Measurements from ENCODE around the gene ITGB4.

ITGB4 gene

DNA sequence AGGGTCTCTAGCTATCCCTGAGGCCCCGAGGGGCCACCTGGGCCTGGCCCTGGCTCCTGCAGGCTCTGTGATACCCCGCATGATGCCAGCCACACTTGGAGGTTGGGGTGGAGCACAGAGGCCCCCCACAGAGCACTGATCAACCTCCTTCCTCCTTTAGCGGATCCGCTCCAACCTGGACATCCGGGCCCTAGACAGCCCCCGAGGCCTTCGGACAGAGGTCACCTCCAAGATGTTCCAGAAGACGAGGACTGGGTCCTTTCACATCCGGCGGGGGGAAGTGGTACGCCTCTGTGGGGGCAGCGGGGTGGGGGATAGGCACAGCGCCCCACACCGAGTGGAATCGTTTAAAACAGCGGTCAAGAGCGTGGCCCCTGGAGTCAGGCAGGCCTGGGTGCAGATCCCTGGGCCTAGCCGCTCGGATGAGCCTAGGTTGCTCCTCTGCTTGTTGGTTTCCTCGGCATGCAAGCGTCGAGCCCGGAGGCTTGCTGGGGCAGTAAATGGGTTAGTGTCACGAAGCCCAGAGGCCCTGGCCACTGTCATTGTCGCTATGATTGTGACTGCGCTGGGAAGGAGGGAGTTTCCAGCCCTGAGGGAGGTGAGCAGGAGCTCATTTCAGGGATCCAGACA is 9.9 kb downstream of the ITGB4 start:
- H3K4me3 Mint-ChIP-seq, result no peak overlapping the region
- H3K36me3 Mint-ChIP-seq (ENCODE audit: low read depth), result no peaks in the 10 kb centered on the region
- H3K27me3 Mint-ChIP-seq, result peaks cover 6% of the 10 kb centered on the region
- H3K27ac Mint-ChIP-seq, result no peak overlapping the region
- intact Hi-C loops (cut with micrococcal nuclease), result no loop called here
- no peaks in the 10 kb centered on the region for H3K4me1 Mint-ChIP-seq (ENCODE audit: low read depth)
- no peaks in the 10 kb centered on the region for H3K9me3 Mint-ChIP-seq

DNA sequence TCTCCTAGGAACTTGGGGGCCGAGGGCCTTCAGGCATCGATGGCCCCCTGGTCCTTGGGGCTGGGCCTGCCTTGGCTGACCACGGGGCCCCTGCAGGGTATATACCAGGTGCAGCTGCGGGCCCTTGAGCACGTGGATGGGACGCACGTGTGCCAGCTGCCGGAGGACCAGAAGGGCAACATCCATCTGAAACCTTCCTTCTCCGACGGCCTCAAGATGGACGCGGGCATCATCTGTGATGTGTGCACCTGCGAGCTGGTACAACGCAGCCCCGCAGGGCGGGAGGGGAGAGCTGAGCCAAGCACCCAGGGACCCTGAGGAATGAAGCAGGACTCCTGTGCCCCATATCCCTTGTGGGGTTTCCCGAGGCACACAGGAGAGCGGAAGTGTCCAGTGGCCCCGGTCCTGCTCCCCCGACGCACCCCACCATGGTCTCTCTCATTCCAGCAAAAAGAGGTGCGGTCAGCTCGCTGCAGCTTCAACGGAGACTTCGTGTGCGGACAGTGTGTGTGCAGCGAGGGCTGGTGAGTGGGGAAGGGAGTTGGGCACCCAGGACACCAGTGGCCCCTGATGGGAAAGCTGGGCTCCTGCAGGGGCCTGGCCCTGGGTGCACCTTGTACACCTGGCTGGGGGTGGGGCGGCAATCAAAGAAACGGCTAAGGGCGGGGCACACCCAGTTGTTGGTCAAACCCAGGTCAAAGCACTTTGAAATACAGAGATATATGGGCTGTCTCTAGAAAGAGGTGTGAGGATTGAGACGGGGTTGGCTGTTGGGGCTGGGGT is 10.6 kb downstream of the ITGB4 start:
- intact Hi-C loops (cut with micrococcal nuclease), result no loop called here
- H3K9me3 Mint-ChIP-seq, result no peaks in the 10 kb centered on the region
- no peaks in the 10 kb centered on the region for H3K4me1 Mint-ChIP-seq (ENCODE audit: low read depth)
- H3K27me3 Mint-ChIP-seq, result peaks cover 7% of the 10 kb centered on the region
- H3K36me3 Mint-ChIP-seq (ENCODE audit: low read depth), result no peaks in the 10 kb centered on the region
- no peak overlapping the region for H3K27ac Mint-ChIP-seq
- H3K4me3 Mint-ChIP-seq, result no peak overlapping the region

DNA sequence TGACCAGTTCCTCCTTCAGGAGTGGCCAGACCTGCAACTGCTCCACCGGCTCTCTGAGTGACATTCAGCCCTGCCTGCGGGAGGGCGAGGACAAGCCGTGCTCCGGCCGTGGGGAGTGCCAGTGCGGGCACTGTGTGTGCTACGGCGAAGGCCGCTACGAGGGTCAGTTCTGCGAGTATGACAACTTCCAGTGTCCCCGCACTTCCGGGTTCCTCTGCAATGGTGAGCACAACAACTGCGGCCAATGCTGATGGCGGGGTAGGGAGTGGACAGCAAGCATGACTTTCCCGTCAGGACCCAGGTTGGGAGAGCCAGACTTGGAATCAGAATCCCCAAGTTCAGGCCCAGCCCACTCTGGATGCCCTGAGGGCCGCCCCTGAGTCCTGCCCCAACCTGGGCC is 12.2 kb downstream of the ITGB4 start:
- Mint-ChIP-seq H3K36me3 (ENCODE audit: low read depth) (no peaks in the 10 kb centered on the region), H3K4me3 (no peak overlapping the region), H3K27me3 (peaks cover 6% of the 10 kb centered on the region), H3K27ac (no peak overlapping the region), H3K9me3 (no peaks in the 10 kb centered on the region), H3K4me1 (ENCODE audit: low read depth) (peaks cover 10% of the 10 kb centered on the region)
- intact Hi-C loops (cut with micrococcal nuclease), result no loop called here

GRCh38 chr17:75734674-75735294 is 13.5 kb downstream of the ITGB4 start:
- H3K36me3 Mint-ChIP-seq (ENCODE audit: low read depth), result no peaks in the 10 kb centered on the region
- intact Hi-C loops (cut with micrococcal nuclease), result no loop called here
- peaks cover 6% of the 10 kb centered on the region for H3K27me3 Mint-ChIP-seq
- H3K9me3 Mint-ChIP-seq, result no peaks in the 10 kb centered on the region
- no peak overlapping the region for H3K27ac Mint-ChIP-seq
- H3K4me3 Mint-ChIP-seq, result no peak overlapping the region
- peaks cover 14% of the 10 kb centered on the region for H3K4me1 Mint-ChIP-seq (ENCODE audit: low read depth)

- Mint-ChIP-seq H3K27ac (peak overlapping the region; percentile 4), H3K4me1 (ENCODE audit: low read depth) (peaks cover 14% of the 10 kb centered on the region), H3K4me3 (no peak overlapping the region), H3K36me3 (ENCODE audit: low read depth) (no peaks in the 10 kb centered on the region), H3K27me3 (peaks cover 6% of the 10 kb centered on the region), H3K9me3 (no peaks in the 10 kb centered on the region)
- intact Hi-C loops (cut with micrococcal nuclease), result no loop called here
Observed at GRCh38 chr17:75736173-75736835, 15.0 kb downstream of the ITGB4 start.

GRCh38 chr17:75737133-75737962 is 16.1 kb downstream of the ITGB4 start:
- intact Hi-C loops (cut with micrococcal nuclease), result no loop called here
- no peaks in the 10 kb centered on the region for H3K36me3 Mint-ChIP-seq (ENCODE audit: low read depth)
- no peak overlapping the region for H3K4me3 Mint-ChIP-seq
- peaks cover 3% of the 10 kb centered on the region for H3K27me3 Mint-ChIP-seq
- H3K27ac Mint-ChIP-seq, result peak overlapping the region; percentile 68
- no peaks in the 10 kb centered on the region for H3K9me3 Mint-ChIP-seq
- peaks cover 14% of the 10 kb centered on the region for H3K4me1 Mint-ChIP-seq (ENCODE audit: low read depth)

- Mint-ChIP-seq H3K9me3 (no peaks in the 10 kb centered on the region), H3K4me1 (ENCODE audit: low read depth) (peaks cover 14% of the 10 kb centered on the region), H3K27me3 (peaks cover 2% of the 10 kb centered on the region), H3K4me3 (peak overlapping the region; percentile 14), H3K36me3 (ENCODE audit: low read depth) (no peaks in the 10 kb centered on the region), H3K27ac (peak overlapping the region; percentile 68)
- intact Hi-C loops (cut with micrococcal nuclease), result no loop called here
Observed at GRCh38 chr17:75738218-75738802, 17.1 kb downstream of the ITGB4 start.

- Mint-ChIP-seq H3K27ac (no peak overlapping the region), H3K9me3 (no peaks in the 10 kb centered on the region), H3K36me3 (ENCODE audit: low read depth) (no peaks in the 10 kb centered on the region), H3K27me3 (peaks cover 2% of the 10 kb centered on the region), H3K4me1 (ENCODE audit: low read depth) (peaks cover 14% of the 10 kb centered on the region), H3K4me3 (no peak overlapping the region)
- intact Hi-C loops (cut with micrococcal nuclease), result no loop called here
Observed at GRCh38 chr17:75739174-75739573, 17.9 kb downstream of the ITGB4 start.

DNA sequence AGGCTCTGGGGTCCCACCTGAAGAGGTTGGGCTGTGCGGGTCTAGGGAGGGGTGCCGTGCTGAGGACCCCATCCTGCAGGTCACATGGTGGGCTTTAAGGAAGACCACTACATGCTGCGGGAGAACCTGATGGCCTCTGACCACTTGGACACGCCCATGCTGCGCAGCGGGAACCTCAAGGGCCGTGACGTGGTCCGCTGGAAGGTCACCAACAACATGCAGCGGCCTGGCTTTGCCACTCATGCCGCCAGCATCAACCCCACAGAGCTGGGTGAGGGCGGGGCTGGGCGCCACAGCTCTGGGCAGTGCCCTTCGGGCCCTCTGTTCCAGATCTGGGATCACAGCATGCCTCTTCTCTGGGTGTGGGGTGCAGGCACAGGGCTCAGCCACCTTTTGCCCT is 18.5 kb downstream of the ITGB4 start:
- intact Hi-C loops (cut with micrococcal nuclease), result no loop called here
- no peak overlapping the region for H3K27ac Mint-ChIP-seq
- peaks cover 14% of the 10 kb centered on the region for H3K4me1 Mint-ChIP-seq (ENCODE audit: low read depth)
- H3K27me3 Mint-ChIP-seq, result peaks cover 2% of the 10 kb centered on the region
- no peaks in the 10 kb centered on the region for H3K9me3 Mint-ChIP-seq
- H3K36me3 Mint-ChIP-seq (ENCODE audit: low read depth), result no peaks in the 10 kb centered on the region
- H3K4me3 Mint-ChIP-seq, result no peak overlapping the region

DNA sequence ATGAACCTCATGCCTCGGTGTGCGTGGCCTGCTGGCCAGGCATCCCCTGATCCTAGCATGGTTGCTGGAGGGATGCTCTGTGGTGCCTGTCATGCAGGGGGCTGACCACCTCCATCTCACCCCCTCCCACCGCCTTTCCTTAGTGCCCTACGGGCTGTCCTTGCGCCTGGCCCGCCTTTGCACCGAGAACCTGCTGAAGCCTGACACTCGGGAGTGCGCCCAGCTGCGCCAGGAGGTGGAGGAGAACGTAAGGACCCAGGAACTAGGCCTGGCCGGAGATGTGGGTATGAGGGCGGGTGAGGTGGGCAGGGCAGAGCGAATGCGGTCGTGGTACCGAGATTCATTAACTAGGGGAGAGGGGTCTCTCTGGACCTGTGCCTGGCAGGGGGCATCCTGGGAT is 19.0 kb downstream of the ITGB4 start:
- Mint-ChIP-seq H3K27ac (no peak overlapping the region), H3K4me1 (ENCODE audit: low read depth) (peaks cover 14% of the 10 kb centered on the region), H3K36me3 (ENCODE audit: low read depth) (no peaks in the 10 kb centered on the region), H3K4me3 (no peak overlapping the region), H3K9me3 (no peaks in the 10 kb centered on the region), H3K27me3 (peaks cover 2% of the 10 kb centered on the region)
- intact Hi-C loops (cut with micrococcal nuclease), result no loop called here

DNA sequence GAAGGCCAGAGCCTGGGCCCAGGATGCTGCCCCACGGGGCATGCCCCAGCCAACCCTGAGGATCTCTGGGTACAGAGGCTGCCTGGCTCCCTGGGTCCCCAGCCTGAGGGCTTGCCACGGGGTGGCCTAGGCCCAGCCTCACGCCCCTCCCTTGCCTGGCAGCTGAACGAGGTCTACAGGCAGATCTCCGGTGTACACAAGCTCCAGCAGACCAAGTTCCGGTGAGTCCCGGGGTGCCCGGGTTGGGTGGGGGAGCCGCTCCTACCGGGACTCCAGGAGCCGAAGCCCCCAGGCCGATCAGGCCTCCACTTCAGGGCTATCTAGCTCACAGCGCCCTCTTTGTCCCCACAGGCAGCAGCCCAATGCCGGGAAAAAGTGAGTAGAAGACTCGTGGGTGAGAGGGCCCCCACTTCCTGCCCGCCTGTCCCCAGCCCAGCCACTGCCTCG is 19.4 kb downstream of the ITGB4 start:
- Mint-ChIP-seq H3K36me3 (ENCODE audit: low read depth) (no peaks in the 10 kb centered on the region), H3K4me1 (ENCODE audit: low read depth) (peaks cover 14% of the 10 kb centered on the region), H3K9me3 (no peaks in the 10 kb centered on the region), H3K27ac (no peak overlapping the region), H3K27me3 (peaks cover 2% of the 10 kb centered on the region), H3K4me3 (no peak overlapping the region)
- intact Hi-C loops (cut with micrococcal nuclease), result no loop called here

- H3K9me3 Mint-ChIP-seq, result no peaks in the 10 kb centered on the region
- H3K27me3 Mint-ChIP-seq, result no peaks in the 10 kb centered on the region
- no peak overlapping the region for H3K27ac Mint-ChIP-seq
- peaks cover 14% of the 10 kb centered on the region for H3K4me1 Mint-ChIP-seq (ENCODE audit: low read depth)
- intact Hi-C loops (cut with micrococcal nuclease), result no loop called here
- no peaks in the 10 kb centered on the region for H3K36me3 Mint-ChIP-seq (ENCODE audit: low read depth)
- H3K4me3 Mint-ChIP-seq, result no peak overlapping the region
Observed at GRCh38 chr17:75742337-75742736, 21.1 kb downstream of the ITGB4 start.

GRCh38 chr17:75743625-75744206 is 22.5 kb downstream of the ITGB4 start:
- Mint-ChIP-seq H3K4me3 (no peak overlapping the region), H3K4me1 (ENCODE audit: low read depth) (peaks cover 7% of the 10 kb centered on the region), H3K9me3 (no peaks in the 10 kb centered on the region), H3K36me3 (ENCODE audit: low read depth) (no peaks in the 10 kb centered on the region), H3K27ac (no peak overlapping the region), H3K27me3 (peaks cover 1% of the 10 kb centered on the region)
- intact Hi-C loops (cut with micrococcal nuclease), result no loop called here

All from dendritic cell treated with granulocyte-macrophage colony-stimulating factor and Interleukin-4, amounts not matched to agents 40 ng/mL and 50 ng/mL, for 4 days (primary cell).